Lower leg skin (tissue), 3 donors: Measurements from ENCODE around the gene GALNT7.

Source experiments
- CTCF ChIP-seq, 3 donors: fragments of 450-650 bp; IDR thresholded peaks; one replicate each; pipeline ENCODE4 v1.5.1; 2016; ENCODE audit warnings: antibody characterized with exemption in 3 of 3, mild to moderate bottlenecking in 3 of 3, moderate library complexity in 2 of 3
- POLR2A ChIP-seq, 2 donors: fragments of 450-650 bp; IDR thresholded peaks; one replicate each; pipeline ENCODE4 v1.6.1; 2016 to 2017; ENCODE audit warnings: antibody characterized with exemption in 2 of 2, mild to moderate bottlenecking in 1 of 2, moderate library complexity in 1 of 2

DNA sequence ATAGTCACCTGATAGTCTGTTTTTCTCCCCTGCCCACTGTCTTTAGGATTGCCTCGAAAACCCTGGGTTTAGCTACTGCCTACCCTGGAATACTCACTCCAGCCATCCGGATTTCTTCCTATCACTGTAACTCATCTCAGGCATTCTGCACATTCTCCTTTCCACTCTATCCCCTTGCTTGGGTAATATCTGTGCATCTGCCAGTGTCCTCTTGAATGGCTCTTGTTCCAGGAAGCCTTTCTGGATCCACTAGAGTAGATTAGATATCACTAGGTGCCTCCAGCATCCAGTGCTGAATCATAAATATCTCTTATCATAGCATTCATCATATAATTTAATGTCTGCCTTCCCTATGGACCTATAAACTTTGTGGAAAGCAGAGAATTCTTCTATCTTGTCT, 17.1 kb upstream of the GALNT7 start:
- TF ChIP-seq CTCF (IDR thresholded peaks at IDR 0.05) (no peak), POLR2A (IDR thresholded peaks at IDR 0.05) (no peak)
